COLO668 (cell line): ENCODE data around the gene GTF3C2.

ENCODE experiments used
- DNase-seq: peaks from one replicate; lab custom pipeline; 2025; ENCODE audit not compliant: unreplicated experiment; lab: John Stamatoyannopoulos, UW

GTF3C2 gene, protein sequence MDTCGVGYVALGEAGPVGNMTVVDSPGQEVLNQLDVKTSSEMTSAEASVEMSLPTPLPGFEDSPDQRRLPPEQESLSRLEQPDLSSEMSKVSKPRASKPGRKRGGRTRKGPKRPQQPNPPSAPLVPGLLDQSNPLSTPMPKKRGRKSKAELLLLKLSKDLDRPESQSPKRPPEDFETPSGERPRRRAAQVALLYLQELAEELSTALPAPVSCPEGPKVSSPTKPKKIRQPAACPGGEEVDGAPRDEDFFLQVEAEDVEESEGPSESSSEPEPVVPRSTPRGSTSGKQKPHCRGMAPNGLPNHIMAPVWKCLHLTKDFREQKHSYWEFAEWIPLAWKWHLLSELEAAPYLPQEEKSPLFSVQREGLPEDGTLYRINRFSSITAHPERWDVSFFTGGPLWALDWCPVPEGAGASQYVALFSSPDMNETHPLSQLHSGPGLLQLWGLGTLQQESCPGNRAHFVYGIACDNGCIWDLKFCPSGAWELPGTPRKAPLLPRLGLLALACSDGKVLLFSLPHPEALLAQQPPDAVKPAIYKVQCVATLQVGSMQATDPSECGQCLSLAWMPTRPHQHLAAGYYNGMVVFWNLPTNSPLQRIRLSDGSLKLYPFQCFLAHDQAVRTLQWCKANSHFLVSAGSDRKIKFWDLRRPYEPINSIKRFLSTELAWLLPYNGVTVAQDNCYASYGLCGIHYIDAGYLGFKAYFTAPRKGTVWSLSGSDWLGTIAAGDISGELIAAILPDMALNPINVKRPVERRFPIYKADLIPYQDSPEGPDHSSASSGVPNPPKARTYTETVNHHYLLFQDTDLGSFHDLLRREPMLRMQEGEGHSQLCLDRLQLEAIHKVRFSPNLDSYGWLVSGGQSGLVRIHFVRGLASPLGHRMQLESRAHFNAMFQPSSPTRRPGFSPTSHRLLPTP

DNA sequence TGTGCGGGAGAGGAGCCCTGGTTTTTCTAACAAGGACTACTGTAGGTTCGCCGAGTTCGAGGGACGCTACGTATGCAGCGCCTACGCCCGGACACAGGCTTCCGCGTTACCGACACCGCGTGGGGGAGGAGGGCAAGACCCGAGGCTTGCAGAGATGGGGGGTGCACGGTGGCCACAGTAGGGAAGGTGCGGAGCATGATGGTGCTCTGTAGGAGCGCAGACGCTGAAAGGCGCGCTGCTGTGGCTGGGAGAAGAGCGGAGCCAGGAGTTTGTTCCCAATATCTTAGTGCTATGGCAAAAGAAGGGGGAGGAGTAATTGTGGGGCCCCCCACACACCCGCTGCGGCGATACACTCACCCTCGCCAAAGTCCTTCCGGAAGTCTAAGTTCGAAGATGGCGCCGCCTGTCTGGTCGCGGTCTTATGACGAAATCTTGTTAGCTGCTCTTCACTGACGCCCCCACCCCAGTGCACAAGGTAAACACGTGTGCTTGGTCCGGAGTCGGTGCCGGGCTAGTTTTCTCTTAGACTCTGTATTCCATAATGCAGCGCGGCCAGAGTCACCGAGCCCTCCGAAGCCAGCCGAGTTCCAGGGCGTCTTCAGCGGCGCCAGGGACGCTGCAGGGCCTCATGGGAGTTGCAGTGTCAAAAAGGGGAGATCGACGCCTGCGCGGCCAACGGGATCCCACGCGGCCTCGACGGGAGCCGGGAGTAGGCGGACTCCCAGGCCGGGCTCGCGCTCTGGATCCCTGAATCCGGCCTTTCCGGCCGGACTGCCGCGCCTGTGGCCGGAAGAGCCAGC lies at the start of gene GTF3C2:
TSS of gene GTF3C2 (minus strand) at position 383 of the 800 bp plus-strand sequence. CDS start 13,210 bp downstream, outside the sequence.
- peak; percentile 98 for DNase-seq

DNA sequence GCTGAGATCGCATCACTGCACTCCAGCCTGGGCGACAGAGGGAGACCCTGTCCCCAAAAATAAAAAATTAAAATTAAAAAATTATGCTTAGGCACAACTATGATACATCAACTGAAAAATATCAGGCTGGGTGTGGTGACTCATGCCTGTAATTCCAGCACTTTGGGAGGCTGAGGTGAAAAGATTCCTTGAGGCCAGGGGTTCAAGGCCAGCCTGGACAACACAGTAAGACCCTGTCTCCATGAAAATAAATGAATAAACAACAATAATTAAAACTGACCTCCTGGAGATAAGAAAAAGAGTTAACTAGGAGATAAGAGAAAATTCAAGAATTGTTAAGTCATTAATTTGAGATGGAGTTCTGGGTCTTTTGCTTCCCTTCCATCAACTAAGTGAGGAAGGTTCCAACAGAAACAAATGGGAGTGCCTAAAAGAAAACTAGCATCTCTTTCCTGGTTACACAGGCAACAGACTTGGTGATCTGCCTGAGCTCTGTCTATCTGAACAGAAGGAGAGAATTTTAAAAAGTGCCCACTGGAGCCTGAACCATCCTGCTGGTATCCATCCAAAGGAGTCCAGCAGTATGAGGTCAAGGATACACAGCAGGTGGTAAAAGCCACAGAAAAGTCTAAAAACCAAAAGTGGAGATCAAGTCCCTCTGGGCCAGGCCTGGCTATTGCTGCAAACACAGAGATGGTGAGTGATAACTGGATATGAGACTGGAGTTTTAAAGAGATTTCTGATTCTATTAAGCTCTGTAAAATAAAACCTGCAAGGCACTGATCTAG lies 44.0 kb upstream of the GTF3C2 start:
- no peak for DNase-seq

DNA sequence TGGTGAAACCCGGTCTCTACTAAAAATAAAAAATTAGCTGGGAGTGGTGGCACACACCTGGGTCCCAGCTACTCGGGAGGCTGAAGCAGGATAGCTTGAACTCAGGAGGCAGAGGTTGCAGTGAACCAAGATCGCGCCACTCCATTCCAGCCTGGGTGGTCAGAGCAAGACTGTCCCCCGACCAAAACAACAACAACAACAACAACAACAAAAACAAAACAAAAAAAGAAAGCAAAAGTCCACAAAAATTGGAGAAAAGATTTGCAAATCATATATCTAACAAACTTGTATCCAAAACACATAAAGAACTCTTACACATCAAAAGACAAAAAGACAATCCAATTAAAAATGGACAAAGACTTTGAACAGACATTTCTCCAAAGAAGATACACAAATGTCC lies 42.4 kb upstream of the GTF3C2 start:
- DNase-seq: no peak

DNA sequence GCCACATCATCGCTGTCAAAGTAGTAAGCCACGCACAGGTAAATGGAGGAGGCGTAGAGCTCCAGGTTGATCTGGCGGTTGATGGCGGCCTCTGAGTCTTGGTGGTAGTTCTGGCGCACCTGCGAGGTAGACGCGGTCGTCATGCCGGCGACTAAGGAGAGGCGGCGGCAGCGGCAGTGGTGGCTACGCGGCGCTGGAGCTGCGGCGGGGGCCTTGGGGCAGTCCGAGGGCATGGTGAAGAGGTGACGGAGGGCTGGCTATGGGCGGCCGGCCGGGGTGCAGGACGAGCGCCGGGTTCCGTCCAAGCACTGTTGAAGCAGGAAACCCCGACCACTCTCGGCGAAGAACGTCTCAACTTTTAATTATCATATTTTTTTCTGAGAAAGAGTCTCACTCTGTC lies 36.7 kb upstream of the GTF3C2 start:
- no peak for DNase-seq

DNA sequence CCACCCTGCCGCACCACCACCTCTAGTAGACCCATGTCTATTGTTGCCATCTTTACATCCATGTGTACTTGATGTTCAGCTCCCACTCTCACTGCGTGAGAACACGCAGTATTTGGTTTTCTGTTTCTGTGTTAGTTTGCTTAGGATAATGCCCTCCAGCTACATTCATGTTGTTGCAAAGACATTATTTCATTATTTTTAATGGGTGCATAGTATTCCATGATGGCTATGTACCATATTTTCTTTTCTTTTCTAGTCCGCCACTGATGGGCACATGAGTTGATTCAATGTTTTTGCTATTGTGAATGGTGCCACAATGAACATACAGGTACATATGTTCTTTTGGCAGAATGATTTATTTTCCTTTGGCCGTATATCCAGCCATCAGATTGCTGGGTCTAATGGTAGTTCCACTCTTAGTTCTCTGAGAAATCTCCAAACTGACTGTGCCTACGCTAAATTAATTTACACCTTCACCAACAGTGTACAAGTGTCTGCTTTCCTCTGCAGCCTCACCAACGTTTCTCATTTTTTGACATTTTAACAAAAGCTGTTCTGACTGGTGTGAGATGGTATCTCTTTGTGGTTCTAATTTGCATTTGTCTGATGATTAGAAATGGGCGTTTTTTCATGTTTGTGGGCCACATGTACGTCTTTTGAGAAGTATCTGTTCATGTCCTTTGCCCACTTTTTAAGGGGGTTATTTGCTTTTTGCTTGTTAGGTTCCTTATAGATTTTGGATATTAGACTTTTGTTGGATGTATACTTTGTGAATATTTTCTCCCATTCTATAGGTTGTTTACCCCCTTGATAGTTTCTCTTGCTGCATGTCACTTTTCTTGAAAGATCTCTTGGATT lies 34.5 kb upstream of the GTF3C2 start:
- no peak for DNase-seq

DNA sequence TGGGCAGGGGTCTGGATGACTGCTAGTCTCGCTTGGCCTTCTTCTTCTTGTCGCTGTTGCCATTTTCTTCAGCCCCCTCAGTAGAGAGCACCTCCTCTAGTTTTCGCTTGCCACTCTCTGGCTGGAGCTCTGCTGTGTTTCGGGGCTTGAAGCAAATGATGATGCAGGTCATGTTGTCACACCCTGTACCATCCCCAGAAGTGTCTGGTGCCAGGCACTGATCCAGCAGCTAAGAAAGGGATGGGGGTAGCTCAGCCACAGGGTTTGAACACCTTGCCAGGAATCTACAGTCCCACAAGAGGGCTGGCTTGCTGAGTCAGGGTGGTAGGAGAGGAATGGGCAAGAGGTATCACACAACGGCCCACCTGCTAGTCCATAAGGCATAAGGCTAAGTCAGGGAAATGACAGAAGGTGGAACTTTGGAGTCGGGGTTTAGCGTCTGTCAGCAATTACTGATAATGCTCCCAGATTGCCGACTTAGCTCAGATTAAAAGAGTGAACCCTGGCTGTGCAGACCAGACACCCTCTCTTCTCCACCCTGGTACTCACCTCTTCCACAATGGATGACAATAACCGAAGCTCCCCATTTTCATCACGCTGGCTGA lies 25.1 kb upstream of the GTF3C2 start:
- DNase-seq: no peak

DNA sequence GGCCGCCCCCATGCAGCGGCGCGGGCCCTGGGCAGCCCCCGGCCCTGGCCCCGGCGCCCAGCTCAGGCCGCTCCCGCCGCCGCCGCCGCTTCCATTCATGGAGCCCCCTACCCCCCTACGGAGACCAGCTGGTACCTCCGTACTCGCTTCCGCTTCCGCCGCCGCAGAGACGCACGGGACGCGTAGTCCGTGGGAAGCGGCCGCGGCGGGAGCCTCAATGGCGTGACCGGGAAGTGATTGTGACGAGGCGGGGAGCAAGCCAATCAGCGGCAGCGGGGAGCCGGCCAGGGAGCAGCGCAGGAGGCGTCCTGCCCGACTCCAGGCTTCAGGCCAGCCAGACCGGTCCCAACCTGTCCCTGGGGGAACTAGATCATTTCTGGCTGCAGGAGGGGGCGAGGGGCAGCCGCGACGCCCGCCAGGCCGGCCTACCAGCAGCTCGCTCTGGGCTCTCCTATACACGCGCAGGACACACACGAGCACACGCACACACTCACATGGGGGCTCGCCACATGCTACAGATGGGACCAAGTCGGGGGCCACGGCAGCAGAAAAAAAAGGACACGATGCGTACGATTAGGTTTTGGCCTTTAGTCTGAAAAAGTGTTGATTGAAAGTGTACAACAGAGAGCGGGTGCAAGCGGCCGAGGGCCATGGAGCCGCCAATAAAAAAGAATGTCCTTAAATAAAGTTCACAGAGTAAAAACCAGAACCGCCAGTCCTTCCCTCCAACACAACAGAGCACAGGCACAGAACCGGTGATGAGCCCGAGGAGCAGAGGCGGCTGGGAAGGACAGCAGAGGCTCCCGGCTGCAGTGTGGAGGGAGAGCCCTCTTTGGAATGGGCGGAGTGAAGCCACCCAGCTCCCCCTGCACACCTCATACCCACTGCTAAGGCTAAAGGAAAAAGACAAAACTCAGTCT lies 24.3 kb upstream of the GTF3C2 start, which contains the start of gene ZNF513:
TSS of gene ZNF513 (minus strand) at position 109 of the 920 bp plus-strand sequence. CDS start 208 bp downstream, outside the sequence.
- peak; percentile 95 for DNase-seq

DNA sequence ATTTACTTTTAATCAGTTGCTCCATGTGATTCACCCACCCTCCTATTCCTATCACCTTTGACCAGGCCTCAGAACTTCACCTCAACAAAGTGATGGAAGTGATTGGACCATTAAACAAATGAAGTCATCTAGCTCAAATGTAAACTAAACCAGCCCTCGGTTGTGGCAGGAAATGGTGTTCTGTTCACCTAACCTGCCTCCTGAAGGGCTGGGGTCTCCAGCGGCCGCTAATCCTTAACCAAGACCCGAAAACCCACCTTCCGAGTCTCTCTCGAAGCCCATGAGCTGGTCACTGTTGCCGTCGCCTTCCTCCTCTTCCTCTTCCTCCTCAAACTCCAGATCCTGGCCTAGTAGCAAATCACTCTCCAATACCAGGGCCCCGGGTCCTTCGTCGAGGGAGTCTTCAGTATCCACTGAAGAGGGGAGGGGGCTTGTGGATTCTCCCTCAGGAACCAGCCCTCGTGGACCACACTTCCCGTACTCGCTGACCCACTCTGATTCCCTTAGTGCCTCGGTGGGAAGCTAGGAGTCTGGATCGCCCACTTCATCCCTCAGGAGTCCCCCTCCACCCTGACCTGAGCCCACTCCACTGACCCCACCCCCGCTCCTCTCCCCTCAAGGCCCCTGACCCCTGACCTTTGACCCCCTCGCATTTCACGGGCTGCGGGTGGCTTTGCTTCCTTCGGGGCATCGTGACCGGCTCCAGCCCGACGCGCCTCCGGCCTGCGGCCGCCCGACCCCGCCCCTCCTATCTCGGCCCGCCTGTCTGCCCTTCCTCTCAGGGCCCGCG lies 23.5 kb upstream of the GTF3C2 start:
- no peak for DNase-seq

DNA sequence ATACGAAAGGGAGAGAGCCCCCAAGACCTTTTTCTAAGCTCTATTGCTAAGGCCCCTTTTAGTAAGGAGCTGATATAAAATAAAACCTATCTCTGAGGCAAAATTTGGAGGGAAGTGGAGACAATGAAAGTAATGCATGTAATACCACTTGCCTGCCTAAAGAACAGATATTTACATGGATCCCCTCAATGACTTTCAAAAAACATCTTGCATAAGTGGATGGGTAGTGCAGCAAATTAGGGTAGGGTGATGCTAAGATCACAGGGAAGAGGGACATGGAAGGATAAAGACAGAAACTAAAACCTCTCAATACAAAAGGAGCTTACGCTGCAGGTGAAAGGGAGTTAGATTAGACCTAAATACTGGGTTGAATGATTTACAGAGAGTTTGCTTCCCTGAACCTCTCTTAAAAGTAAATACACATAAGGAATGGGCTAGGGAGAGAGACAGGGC lies 22.8 kb upstream of the GTF3C2 start:
- no peak for DNase-seq

DNA sequence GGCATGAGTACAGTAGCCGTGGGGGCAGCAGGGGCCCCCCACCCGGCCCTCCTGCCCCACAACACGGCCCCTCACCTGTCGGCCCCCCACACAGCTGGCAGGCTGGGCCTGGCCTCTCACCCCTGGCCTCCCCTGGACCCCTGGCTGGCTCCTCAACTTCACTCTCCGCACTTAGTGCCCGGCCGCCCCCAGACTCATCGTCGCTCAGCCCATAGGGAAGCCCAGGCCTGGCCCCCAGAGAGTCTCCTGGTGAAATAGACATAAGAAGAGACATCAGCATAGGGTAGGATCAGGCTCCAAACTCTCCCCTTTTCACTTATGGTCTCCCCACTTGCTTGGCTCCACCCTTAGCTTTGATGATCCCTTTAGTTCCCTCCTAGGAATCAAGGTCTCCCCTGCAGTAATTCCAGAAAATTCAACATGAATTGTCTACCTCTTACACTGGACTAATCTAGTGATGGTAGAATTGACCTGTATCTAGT lies 22.3 kb upstream of the GTF3C2 start:
- DNase-seq: no peak

DNA sequence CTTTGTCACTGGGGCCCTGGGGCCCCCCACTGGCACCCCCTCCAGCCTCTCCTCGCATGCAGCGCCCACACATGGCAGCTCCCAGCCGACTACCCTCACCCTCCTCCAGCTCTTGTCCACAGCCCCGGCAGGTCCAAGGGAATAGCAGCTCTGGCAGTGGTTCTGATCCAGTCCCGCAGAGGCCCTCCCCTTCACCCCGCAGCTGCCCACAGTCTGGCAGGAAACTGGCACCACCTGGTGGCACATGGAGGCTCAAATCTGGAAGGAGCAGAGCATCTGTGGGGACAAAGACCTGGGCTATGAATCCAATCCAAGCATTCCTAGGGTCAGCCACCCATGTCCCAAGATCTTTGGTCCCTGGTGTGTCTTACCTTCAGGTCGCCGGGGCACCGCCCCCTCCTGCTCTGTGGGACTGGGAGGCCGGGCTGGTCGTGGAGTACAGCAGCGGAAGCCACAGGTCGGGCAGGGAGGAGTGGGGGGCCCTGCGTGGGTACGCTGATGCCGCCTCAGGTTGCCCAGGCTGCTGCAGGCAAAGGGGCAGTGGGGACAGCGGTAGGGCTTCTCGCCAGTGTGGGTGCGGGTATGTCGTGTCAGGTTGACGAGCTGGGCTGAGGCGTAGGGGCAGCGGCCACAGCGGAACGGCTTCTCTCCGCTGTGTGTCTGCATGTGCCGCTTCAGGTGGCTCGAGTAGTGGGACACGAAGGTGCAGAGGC lies 21.7 kb upstream of the GTF3C2 start:
- DNase-seq: no peak

DNA sequence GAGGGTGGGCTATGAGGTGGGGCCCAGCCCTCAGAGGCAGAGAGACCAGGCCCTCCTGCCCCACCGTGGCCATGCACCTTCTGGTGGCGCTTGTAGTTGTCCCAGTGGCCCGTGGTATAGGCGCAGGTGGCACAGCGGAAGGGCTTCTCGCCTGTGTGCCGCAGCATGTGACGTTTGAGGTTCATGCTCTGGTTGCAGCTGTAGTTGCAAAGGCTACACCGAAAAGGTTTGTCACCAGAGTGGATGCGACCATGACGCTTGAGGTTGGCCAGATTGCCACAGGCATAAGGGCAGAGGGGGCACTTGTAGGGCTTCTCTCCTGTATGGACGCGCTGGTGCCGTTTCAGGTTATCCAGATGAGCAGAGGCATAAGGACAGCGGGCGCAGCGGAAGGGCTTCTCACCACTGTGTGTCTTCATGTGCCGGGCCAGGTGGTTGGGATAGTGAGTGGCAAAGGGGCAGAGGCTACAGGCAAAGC lies 21.1 kb upstream of the GTF3C2 start:
- DNase-seq: no peak

DNA sequence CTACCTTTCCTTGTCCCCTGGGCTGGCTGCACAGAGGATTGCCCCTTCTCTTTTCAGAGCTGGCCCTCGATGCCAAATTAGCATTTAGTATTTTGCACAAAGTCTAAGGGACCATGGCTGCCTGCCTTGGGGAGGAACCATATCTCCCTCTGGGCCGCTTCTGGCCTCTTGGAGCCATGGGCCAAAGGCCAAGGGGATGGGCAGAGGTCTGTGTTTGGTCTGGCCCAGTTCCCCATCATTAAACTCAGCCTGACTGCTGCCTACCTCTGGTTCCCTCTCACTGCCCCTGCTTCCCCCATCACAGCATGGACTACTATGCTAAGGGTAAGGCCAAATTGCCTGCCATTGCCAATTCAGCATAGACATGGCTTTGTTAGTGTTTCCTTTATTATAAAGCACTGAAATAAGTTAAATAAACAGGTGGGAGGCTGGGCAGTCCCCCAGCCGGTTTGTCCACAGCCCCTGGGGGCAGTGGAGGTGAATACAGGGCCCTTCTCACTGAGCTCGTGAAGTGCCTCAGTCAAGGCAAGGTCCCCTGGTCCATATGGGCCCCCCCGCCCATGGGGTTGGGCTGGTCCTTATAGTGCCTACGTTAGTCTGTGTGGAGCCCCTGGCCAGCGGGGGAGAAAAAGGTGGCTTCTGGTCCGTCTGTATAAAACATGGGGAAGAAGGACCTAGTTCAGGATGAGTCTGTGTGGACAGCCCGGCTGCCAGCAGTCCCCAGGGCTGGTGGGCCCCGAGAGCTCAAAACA lies 20.5 kb upstream of the GTF3C2 start:
- DNase-seq: no peak

DNA sequence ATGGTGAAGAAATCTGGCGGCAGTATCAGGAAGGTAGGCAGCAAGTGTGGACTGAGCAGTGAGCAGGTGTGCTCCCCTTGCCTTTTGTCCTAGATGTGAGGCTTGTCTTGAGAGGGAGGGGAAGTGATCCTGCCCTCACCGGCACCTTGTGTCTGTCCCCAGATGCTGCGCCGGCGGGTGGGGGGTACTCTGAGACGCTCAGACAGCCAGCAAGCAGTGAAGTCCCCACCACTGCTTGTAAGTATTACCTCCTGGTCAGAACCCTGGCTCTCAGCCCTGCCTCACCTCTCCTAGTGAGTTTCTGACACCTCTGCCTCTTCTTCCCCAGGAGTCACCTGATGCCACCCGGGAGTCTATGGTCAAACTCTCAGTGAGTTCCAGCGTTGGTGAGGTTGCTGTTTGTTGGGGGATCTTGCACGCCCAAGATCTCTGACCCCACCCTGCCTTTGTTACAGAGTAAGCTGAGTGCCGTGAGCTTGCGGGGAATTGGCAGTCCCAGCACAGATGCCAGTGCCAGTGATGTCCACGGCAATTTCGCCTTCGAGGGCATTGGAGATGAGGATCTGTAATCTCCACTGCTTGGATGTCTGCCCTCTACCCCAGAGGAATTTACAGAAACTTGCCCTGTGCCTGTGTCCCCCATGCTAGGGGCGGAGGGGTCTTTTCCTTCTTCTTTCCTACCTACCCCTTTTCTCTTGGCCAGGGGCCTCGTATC lies 19.7 kb upstream of the GTF3C2 start:
- DNase-seq: no peak
